Activated naive CD4-positive, alpha-beta T cell treated with anti-CD3 and anti-CD28 coated beads, Interleukin-2, amount 10 ng/mL, durations not matched to agents 5 hours and 36 hours (primary cell): ENCODE measurements around the gene SPIN2A. TPM values are rescaled to one million over a fixed set of nuclear protein-coding genes. Genes with fewer than 3 reads are reported as not detected.

Experiments
- total RNA-seq, 2 experiments: library from RNA; stranded (reverse); gene quantifications; one replicate each; pipeline ENCODE4 v1.2.3, GENCODE V29; 2021

SPIN2A gene
- 1 to 10 TPM in 1 of 2 experiments, under 1 TPM in 1; 0.89 to 1.3 TPM for total RNA-seq

DNA sequence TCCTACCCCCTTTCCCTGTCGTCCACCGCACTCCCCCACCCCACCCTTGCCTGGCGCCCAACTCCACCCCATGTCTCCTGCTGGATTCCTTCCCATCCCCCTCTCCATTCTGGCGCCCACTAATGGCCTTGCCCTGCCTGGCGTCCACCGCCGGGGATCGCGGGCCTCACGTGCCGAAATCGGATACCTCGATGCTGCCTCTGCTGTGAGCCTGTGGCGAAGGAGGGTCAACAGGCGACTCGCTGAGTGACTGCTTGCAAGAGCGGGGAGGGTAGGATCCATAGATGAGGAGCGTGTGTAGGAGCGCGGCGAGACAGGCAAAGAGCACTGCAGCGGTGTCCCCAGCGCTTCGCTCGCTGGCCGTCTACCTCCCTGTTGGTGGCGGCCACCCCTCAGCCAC is at the start of gene SPIN2A:
Gene SPIN2A (minus strand): TSS at position 325 of the 400 bp plus-strand sequence. CDS start 800 bp downstream, outside the sequence.

GRCh38 chrX:57121162-57121755 is 15.9 kb downstream of the SPIN2A start, which contains the start of gene SPIN2B:
TSS of gene SPIN2B (minus strand) at chrX:57121548.

Other genes starting within 250 kb of the SPIN2A start
- gene SPIN3, start 141.9 kb downstream of the SPIN2A start, total RNA-seq: 10 to 100 TPM; 10.7 to 12.0 TPM
- 10 to 100 TPM; 14.3 to 15.4 TPM for gene SPIN2B, start 15.8 kb downstream of the SPIN2A start, total RNA-seq
- 1 to 10 TPM; 1.7 to 2.3 TPM for gene FAAH2, start 149.3 kb upstream of the SPIN2A start, total RNA-seq